ENCODE measurements around the gene SRA1.
"Not testable (repeated sequence)": the region's sequence is repeated elsewhere in the genome, so short reads cannot be mapped to it uniquely, and the experiment has no call there.

The SRA1 gene

GRCh38 chr5:140596321-140596741 lies 39.1 kb upstream of the SRA1 start:
- H3K4me1 ChIP-seq (ENCODE audit: control insufficient read depth, insufficient read depth, low read depth, low read length) = peaks cover 2% of the 10 kb centered on the region
- no peak overlapping the region for H3K4me2 ChIP-seq (ENCODE audit: low read length, poor library complexity, severe bottlenecking)
- H2BK5ac ChIP-seq (ENCODE audit: low read depth, low read length, poor library complexity, severe bottlenecking) = no peak overlapping the region
- H3K27me3 ChIP-seq (ENCODE audit: control insufficient read depth in 1 of 2, insufficient read depth in 1 of 2, low read length in 2 of 2) = peaks cover 0 to 13% of the 10 kb centered on the region in 2 experiments
- WGBS = 66% methylated on average over 1 of the region's 1 CpG
- H4K8ac ChIP-seq (ENCODE audit: low read length) = no peak overlapping the region
- H2BK120ac ChIP-seq (ENCODE audit: low read depth, low read length) = no peak overlapping the region
- H2AK5ac ChIP-seq (ENCODE audit: low read length, severe bottlenecking) = no peak overlapping the region
- H3K18ac ChIP-seq (ENCODE audit: low read depth in 1 of 2, low read length in 2 of 2) = no peak overlapping the region
- no peak overlapping the region for H3K14ac ChIP-seq (ENCODE audit: low read length in 2 of 2)
- H3K9me3 ChIP-seq (ENCODE audit: control insufficient read depth, low read length) = no peaks in the 10 kb centered on the region
- H3K9ac ChIP-seq (ENCODE audit: low read length) = no peak overlapping the region
- no peaks in the 10 kb centered on the region for H3K36me3 ChIP-seq (ENCODE audit: control insufficient read depth in 1 of 2, insufficient read depth in 2 of 2, low read depth in 1 of 2, low read length in 2 of 2)
- no peak for DNase-seq
- H2BK12ac ChIP-seq (ENCODE audit: low read length in 2 of 2) = no peak overlapping the region
- no peak overlapping the region for H4K91ac ChIP-seq (ENCODE audit: low read length)
- no peak overlapping the region for H2AFZ ChIP-seq (ENCODE audit: low read depth, low read length)
- no peak overlapping the region for H3K27ac ChIP-seq (ENCODE audit: low read length, poor library complexity, severe bottlenecking)
- no peaks in the 10 kb centered on the region for H3K79me1 ChIP-seq (replicated peaks; ENCODE audit: low read length, poor library complexity, severe bottlenecking)
- no peak overlapping the region for H2BK15ac ChIP-seq (ENCODE audit: low read depth, poor library complexity, severe bottlenecking)
- H3K23ac ChIP-seq (ENCODE audit: low read length in 2 of 2) = no peak overlapping the region
- H3K4me3 ChIP-seq (ENCODE audit: insufficient read depth in 1 of 2, low read depth in 1 of 2, low read length in 2 of 2) = no peak overlapping the region
- H3K4ac ChIP-seq (ENCODE audit: low read depth in 1 of 2, low read length in 2 of 2) = no peak overlapping the region

DNA sequence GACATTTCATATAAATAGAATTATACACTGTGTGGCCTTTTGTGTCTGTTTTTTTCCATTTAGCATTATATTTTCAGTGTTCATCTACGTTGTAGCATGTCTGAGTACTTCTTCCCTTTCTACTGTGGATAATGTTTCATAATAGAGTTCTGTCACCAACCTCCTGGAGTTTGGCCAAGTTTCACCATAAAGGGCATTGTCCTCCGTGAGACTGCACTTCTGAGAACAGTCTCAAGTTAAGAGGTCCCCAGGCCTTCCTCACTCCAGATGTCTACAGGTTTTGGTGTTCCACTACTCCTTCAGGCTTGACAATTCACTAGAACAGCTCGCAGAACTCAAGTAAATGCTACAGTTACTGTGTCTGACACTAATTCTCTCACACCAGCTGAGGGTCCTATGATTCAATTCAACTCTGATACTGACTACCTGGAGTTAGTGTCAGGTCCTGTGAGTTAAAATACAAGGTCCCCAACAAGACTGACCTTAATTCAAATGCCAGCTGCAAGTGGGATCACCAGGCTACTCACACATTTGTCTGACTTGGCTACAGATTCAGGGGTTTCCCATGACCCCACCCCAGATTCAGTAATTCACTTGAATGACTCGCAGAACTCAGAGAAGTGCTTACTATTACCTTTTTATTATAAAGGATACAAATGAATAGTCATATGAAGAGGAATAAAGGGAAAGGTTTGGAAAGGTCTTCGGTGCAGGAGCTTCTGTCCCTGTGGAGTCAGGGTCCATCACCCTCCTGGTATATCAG lies 38.4 kb upstream of the SRA1 start:
- Histone ChIP-seq H4K8ac (ENCODE audit: low read length) (no peak overlapping the region), H2BK15ac (ENCODE audit: low read depth, poor library complexity, severe bottlenecking) (no peak overlapping the region), H3K27ac (ENCODE audit: low read length, poor library complexity, severe bottlenecking) (no peak overlapping the region), H2BK120ac (ENCODE audit: low read depth, low read length) (no peak overlapping the region), H3K4me3 (ENCODE audit: insufficient read depth in 1 of 2, low read depth in 1 of 2, low read length in 2 of 2) (no peak overlapping the region), H3K4me2 (ENCODE audit: low read length, poor library complexity, severe bottlenecking) (no peak overlapping the region), H3K79me1 (replicated peaks; ENCODE audit: low read length, poor library complexity, severe bottlenecking) (no peaks in the 10 kb centered on the region), H4K91ac (ENCODE audit: low read length) (no peak overlapping the region), H3K14ac (ENCODE audit: low read length in 2 of 2) (no peak overlapping the region), H2BK5ac (ENCODE audit: low read depth, low read length, poor library complexity, severe bottlenecking) (no peak overlapping the region), H3K9me3 (ENCODE audit: control insufficient read depth, low read length) (no peaks in the 10 kb centered on the region), H2AK5ac (ENCODE audit: low read length, severe bottlenecking) (no peak overlapping the region), H3K18ac (ENCODE audit: low read depth in 1 of 2, low read length in 2 of 2) (no peak overlapping the region), H3K9ac (ENCODE audit: low read length) (no peak overlapping the region), H3K23ac (ENCODE audit: low read length in 2 of 2) (no peak overlapping the region), H3K27me3 (ENCODE audit: control insufficient read depth in 1 of 2, insufficient read depth in 1 of 2, low read length in 2 of 2) (peaks cover 0 to 13% of the 10 kb centered on the region in 2 experiments), H3K4ac (ENCODE audit: low read depth in 1 of 2, low read length in 2 of 2) (no peak overlapping the region), H3K36me3 (ENCODE audit: control insufficient read depth in 1 of 2, insufficient read depth in 2 of 2, low read depth in 1 of 2, low read length in 2 of 2) (no peaks in the 10 kb centered on the region), H2BK12ac (ENCODE audit: low read length in 2 of 2) (no peak overlapping the region), H3K4me1 (ENCODE audit: control insufficient read depth, insufficient read depth, low read depth, low read length) (peaks cover 2% of the 10 kb centered on the region), H2AFZ (ENCODE audit: low read depth, low read length) (no peak overlapping the region)
- DNase-seq = no peak
- WGBS = 82% methylated on average over 4 of the region's 5 CpGs

GRCh38 chr5:140594169-140594568 lies 36.9 kb upstream of the SRA1 start:
- 70% methylated on average over 6 of the region's 6 CpGs for WGBS
- Histone ChIP-seq H4K91ac (ENCODE audit: low read length) (peak overlapping the region; percentile 54), H3K4me2 (ENCODE audit: low read length, poor library complexity, severe bottlenecking) (no peak overlapping the region), H2BK5ac (ENCODE audit: low read depth, low read length, poor library complexity, severe bottlenecking) (no peak overlapping the region), H3K14ac (ENCODE audit: low read length in 2 of 2) (no peak overlapping the region), H3K9me3 (ENCODE audit: control insufficient read depth, low read length) (no peaks in the 10 kb centered on the region), H3K27me3 (ENCODE audit: control insufficient read depth in 1 of 2, insufficient read depth in 1 of 2, low read length in 2 of 2) (peaks cover 0 to 13% of the 10 kb centered on the region in 2 experiments), H3K4ac (ENCODE audit: low read depth in 1 of 2, low read length in 2 of 2) (no peak overlapping the region), H2AFZ (ENCODE audit: low read depth, low read length) (no peak overlapping the region), H3K9ac (ENCODE audit: low read length) (no peak overlapping the region), H2BK120ac (ENCODE audit: low read depth, low read length) (no peak overlapping the region), H3K18ac (ENCODE audit: low read depth in 1 of 2, low read length in 2 of 2) (no peak overlapping the region), H2AK5ac (ENCODE audit: low read length, severe bottlenecking) (no peak overlapping the region), H3K27ac (ENCODE audit: low read length, poor library complexity, severe bottlenecking) (no peak overlapping the region), H3K4me1 (ENCODE audit: control insufficient read depth, insufficient read depth, low read depth, low read length) (peaks cover 2% of the 10 kb centered on the region), H2BK12ac (ENCODE audit: low read length in 2 of 2) (no peak overlapping the region), H3K23ac (ENCODE audit: low read length in 2 of 2) (no peak overlapping the region), H4K8ac (ENCODE audit: low read length) (no peak overlapping the region), H3K36me3 (ENCODE audit: control insufficient read depth in 1 of 2, insufficient read depth in 2 of 2, low read depth in 1 of 2, low read length in 2 of 2) (no peaks in the 10 kb centered on the region), H3K79me1 (replicated peaks; ENCODE audit: low read length, poor library complexity, severe bottlenecking) (no peaks in the 10 kb centered on the region), H3K4me3 (ENCODE audit: insufficient read depth in 1 of 2, low read depth in 1 of 2, low read length in 2 of 2) (no peak overlapping the region), H2BK15ac (ENCODE audit: low read depth, poor library complexity, severe bottlenecking) (no peak overlapping the region)
- DNase-seq = no peak

- H4K91ac ChIP-seq (ENCODE audit: low read length); H4K8ac ChIP-seq (ENCODE audit: low read length); H3K79me1 ChIP-seq (replicated peaks; ENCODE audit: low read length, poor library complexity, severe bottlenecking); H2BK5ac ChIP-seq (ENCODE audit: low read depth, low read length, poor library complexity, severe bottlenecking); DNase-seq; H3K14ac ChIP-seq (ENCODE audit: low read length in 2 of 2); H3K9ac ChIP-seq (ENCODE audit: low read length); H3K4me3 ChIP-seq (ENCODE audit: insufficient read depth in 1 of 2, low read depth in 1 of 2, low read length in 2 of 2); H3K4ac ChIP-seq (ENCODE audit: low read depth in 1 of 2, low read length in 2 of 2); H3K4me1 ChIP-seq (ENCODE audit: control insufficient read depth, insufficient read depth, low read depth, low read length); H3K27ac ChIP-seq (ENCODE audit: low read length, poor library complexity, severe bottlenecking); H3K23ac ChIP-seq (ENCODE audit: low read length in 2 of 2); H2AK5ac ChIP-seq (ENCODE audit: low read length, severe bottlenecking); H2AFZ ChIP-seq (ENCODE audit: low read depth, low read length); H3K9me3 ChIP-seq (ENCODE audit: control insufficient read depth, low read length); H2BK12ac ChIP-seq (ENCODE audit: low read length in 2 of 2); H2BK15ac ChIP-seq (ENCODE audit: low read depth, poor library complexity, severe bottlenecking); H3K4me2 ChIP-seq (ENCODE audit: low read length, poor library complexity, severe bottlenecking); H3K36me3 ChIP-seq (ENCODE audit: control insufficient read depth in 1 of 2, insufficient read depth in 2 of 2, low read depth in 1 of 2, low read length in 2 of 2); H3K18ac ChIP-seq (ENCODE audit: low read depth in 1 of 2, low read length in 2 of 2); H2BK120ac ChIP-seq (ENCODE audit: low read depth, low read length): not testable (repeated sequence)
- H3K27me3 ChIP-seq (ENCODE audit: control insufficient read depth in 1 of 2, insufficient read depth in 1 of 2, low read length in 2 of 2) = peaks cover 0 to 13% of the 10 kb centered on the region in 2 experiments
- 77% methylated on average over 13 of the region's 14 CpGs for WGBS
Observed at GRCh38 chr5:140593070-140593469, 35.8 kb upstream of the SRA1 start.
